GM12878 (cell line): ENCODE measurements around the gene PITPNM1.

ENCODE experiments used
- CBFB ChIP-seq: IDR thresholded peaks from 2 replicates; pipeline ENCODE4 v1.6.1; 2016; ENCODE audit warnings: antibody characterized with exemption, low read depth
- REST ChIP-seq: IDR thresholded peaks from 2 replicates; pipeline ENCODE4 v1.6.1; 2012; ENCODE audit warnings: mild to moderate bottlenecking, low read depth, low read length
- TAF1 ChIP-seq: IDR thresholded peaks from 2 replicates; pipeline ENCODE4 v1.6.1; 2011; ENCODE audit warnings: mild to moderate bottlenecking, low read depth, low read length, borderline replicate concordance

- TF ChIP-seq TAF1 = no peak
- no peak for TF ChIP-seq CBFB
- no peak for TF ChIP-seq REST
Observed at GRCh38 chr11:67466367-67466766, 38.8 kb downstream of the PITPNM1 start.
